DOHH2 (cell line): Measurements from ENCODE around the gene HAT1.

ENCODE experiments used
- H3F3A ChIP-seq: fragments of 200-600 bp; sonication (generic), shearing (Covaris generic); 2 replicates; pipeline ENCODE4 v1.6.0; 2016; ENCODE audit warnings: antibody characterized with exemption, mild to moderate bottlenecking; ENCODE audit not compliant: control insufficient read depth, insufficient read depth
- H3K27ac ChIP-seq: fragments of 200-600 bp; sonication (generic); 2 replicates; pipeline ENCODE4 v1.5.1; 2014; ENCODE audit warnings: low read depth, mild to moderate bottlenecking, low read length, moderate library complexity
- H3K27me3 ChIP-seq: fragments of 200-600 bp; sonication (generic); 2 replicates; pipeline ENCODE4 v1.6.1; 2014; ENCODE audit warnings: mild to moderate bottlenecking, low read length, mixed read lengths; ENCODE audit not compliant: control insufficient read depth
- H3K36me3 ChIP-seq: fragments of 200-600 bp; sonication (generic); 2 replicates; pipeline ENCODE4 v1.6.1; 2014; ENCODE audit warnings: mild to moderate bottlenecking, low read length, moderate library complexity, mixed read lengths; ENCODE audit not compliant: control insufficient read depth
- H3K4me1 ChIP-seq: fragments of 200-600 bp; sonication (generic); 2 replicates; pipeline ENCODE4 v1.6.1; 2014; ENCODE audit warnings: mild to moderate bottlenecking, low read length, mixed read lengths; ENCODE audit not compliant: control insufficient read depth
- H3K4me2 ChIP-seq: fragments of 200-600 bp; sonication (generic); 2 replicates; pipeline ENCODE4 v1.6.0; 2014; ENCODE audit warnings: mild to moderate bottlenecking, low read length, moderate library complexity
- H3K4me3 ChIP-seq: fragments of 200-600 bp; sonication (generic); 2 replicates; pipeline ENCODE4 v1.5.1; 2014; ENCODE audit warnings: mild to moderate bottlenecking, low read length, mixed read lengths
- H3K79me2 ChIP-seq: fragments of 200-600 bp; sonication (generic); 2 replicates; pipeline ENCODE4 v1.6.1; 2014; ENCODE audit warnings: mild to moderate bottlenecking, low read length, mixed read lengths; ENCODE audit not compliant: control insufficient read depth
- H3K9me2 ChIP-seq: fragments of 200-600 bp; sonication (generic); replicated peaks from 2 replicates; pipeline ENCODE4 v1.6.1; 2014; ENCODE audit warnings: mild to moderate bottlenecking, low read length, mixed read lengths; ENCODE audit not compliant: control insufficient read depth
- H3K9me3 ChIP-seq: fragments of 200-600 bp; sonication (generic); 2 replicates; pipeline ENCODE4 v1.6.1; 2014; ENCODE audit warnings: antibody characterized with exemption, low read length, mixed read lengths; ENCODE audit not compliant: control insufficient read depth, insufficient read depth
- H4K20me1 ChIP-seq: fragments of 200-600 bp; sonication (generic); 2 replicates; pipeline ENCODE4 v1.6.0; 2014; ENCODE audit warnings: low read depth, mild to moderate bottlenecking, antibody characterized with exemption, low read length, moderate library complexity; ENCODE audit not compliant: control insufficient read depth, insufficient read depth
- EZH2phosphoT487 ChIP-seq: fragments of 200-600 bp; sonication (generic); IDR thresholded peaks from 2 replicates; pipeline ENCODE4 v1.6.1; 2017; ENCODE audit warnings: borderline replicate concordance, mild to moderate bottlenecking, antibody characterized with exemption, low read length, moderate library complexity, mixed read lengths
- TF ChIP-seq, protein P1 (sequence below): fragments of 200-600 bp; sonication (generic); IDR thresholded peaks from one replicate; pipeline ENCODE4 v1.5.1; 2014; ENCODE audit warnings: antibody characterized with exemption, mild to moderate bottlenecking, low read depth, low read length; ENCODE audit not compliant: poor library complexity, severe bottlenecking

The HAT1 gene

GRCh38 chr2:172000696-172001361, 78.6 kb downstream of the HAT1 start:
- TF ChIP-seq, protein P1, sequence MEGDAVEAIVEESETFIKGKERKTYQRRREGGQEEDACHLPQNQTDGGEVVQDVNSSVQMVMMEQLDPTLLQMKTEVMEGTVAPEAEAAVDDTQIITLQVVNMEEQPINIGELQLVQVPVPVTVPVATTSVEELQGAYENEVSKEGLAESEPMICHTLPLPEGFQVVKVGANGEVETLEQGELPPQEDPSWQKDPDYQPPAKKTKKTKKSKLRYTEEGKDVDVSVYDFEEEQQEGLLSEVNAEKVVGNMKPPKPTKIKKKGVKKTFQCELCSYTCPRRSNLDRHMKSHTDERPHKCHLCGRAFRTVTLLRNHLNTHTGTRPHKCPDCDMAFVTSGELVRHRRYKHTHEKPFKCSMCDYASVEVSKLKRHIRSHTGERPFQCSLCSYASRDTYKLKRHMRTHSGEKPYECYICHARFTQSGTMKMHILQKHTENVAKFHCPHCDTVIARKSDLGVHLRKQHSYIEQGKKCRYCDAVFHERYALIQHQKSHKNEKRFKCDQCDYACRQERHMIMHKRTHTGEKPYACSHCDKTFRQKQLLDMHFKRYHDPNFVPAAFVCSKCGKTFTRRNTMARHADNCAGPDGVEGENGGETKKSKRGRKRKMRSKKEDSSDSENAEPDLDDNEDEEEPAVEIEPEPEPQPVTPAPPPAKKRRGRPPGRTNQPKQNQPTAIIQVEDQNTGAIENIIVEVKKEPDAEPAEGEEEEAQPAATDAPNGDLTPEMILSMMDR = no peak
- TF ChIP-seq EZH2phosphoT487 = no peak
- no peaks in the 10 kb centered on the region for H3K27me3 ChIP-seq
- H3K9me2 ChIP-seq = no peaks in the 10 kb centered on the region
- no peak overlapping the region for H3K27ac ChIP-seq
- no peaks in the 10 kb centered on the region for H4K20me1 ChIP-seq
- H3K9me3 ChIP-seq = no peaks in the 10 kb centered on the region
- peaks cover 22% of the 10 kb centered on the region for H3K4me1 ChIP-seq
- peak overlapping the region; percentile 83 for H3K4me3 ChIP-seq
- peak overlapping the region; percentile 99 for H3K4me2 ChIP-seq
- H3K79me2 ChIP-seq = peaks cover 13% of the 10 kb centered on the region
- H3F3A ChIP-seq = 0 out of 2 replicates have a peak, but pooled peaks cover 3% of the 10 kb centered on the region
- H3K36me3 ChIP-seq = no peaks in the 10 kb centered on the region

GRCh38 chr2:172007372-172007771, 85.1 kb downstream of the HAT1 start:
- TF ChIP-seq, protein P1 = no peak
- TF ChIP-seq EZH2phosphoT487 = no peak
- no peak overlapping the region for H3K4me3 ChIP-seq
- no peaks in the 10 kb centered on the region for H3K27me3 ChIP-seq
- no peaks in the 10 kb centered on the region for H3K36me3 ChIP-seq
- H3K9me2 ChIP-seq = no peaks in the 10 kb centered on the region
- H3K79me2 ChIP-seq = peaks cover 5% of the 10 kb centered on the region
- H3K4me2 ChIP-seq = no peak overlapping the region
- no peaks in the 10 kb centered on the region for H3K9me3 ChIP-seq
- no peaks in the 10 kb centered on the region for H3K4me1 ChIP-seq
- no peaks in the 10 kb centered on the region for H4K20me1 ChIP-seq
- H3F3A ChIP-seq = 0 out of 2 replicates have a peak, but pooled peaks cover 2% of the 10 kb centered on the region
- H3K27ac ChIP-seq = no peak overlapping the region

DNA sequence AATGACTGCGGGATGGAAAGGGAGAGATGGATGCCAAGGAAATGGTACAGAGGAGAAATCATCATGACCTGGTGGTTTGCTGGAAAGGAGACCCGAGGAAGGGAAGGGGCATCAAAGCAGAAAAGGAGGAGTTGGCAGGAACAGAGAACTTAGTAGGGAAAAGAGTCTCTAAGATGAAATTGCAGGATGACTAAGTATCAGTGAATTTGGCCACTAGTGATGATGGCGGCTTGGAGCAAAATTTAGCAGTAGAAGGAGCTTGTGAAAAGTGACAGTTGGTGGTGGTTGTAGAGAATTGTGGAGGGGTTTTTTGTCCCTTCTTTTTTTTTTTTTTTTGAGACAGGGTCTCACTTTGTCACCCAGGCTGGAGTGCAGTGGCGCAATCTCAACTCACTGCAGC, 87.6 kb downstream of the HAT1 start:
- H3F3A ChIP-seq = no peaks in the 10 kb centered on the region
- H4K20me1 ChIP-seq = no peaks in the 10 kb centered on the region
- H3K9me2 ChIP-seq = no peaks in the 10 kb centered on the region
- H3K4me1 ChIP-seq = peaks cover 7% of the 10 kb centered on the region
- H3K27ac ChIP-seq = no peak overlapping the region
- H3K9me3 ChIP-seq = no peaks in the 10 kb centered on the region
- H3K36me3 ChIP-seq = no peaks in the 10 kb centered on the region
- H3K4me2 ChIP-seq = no peak overlapping the region
- peaks cover 5% of the 10 kb centered on the region for H3K79me2 ChIP-seq
- no peak overlapping the region for H3K4me3 ChIP-seq
- H3K27me3 ChIP-seq = no peaks in the 10 kb centered on the region
- TF ChIP-seq, protein P1 = no peak
- TF ChIP-seq EZH2phosphoT487 = no peak
